Stimulated activated naive CD8-positive, alpha-beta T cell treated with anti-CD3 and anti-CD28 coated beads, Interleukin-15, amount 100 ng/mL, for 72 hours (primary cell): ENCODE data around the gene PIP5K1B.

Source experiments
- ATAC-seq: fragments of 150-1000 bp; cut with Tn5 transposase; 2 replicates; pipeline ENCODE4 v1.10.0; 2021; ENCODE audit warnings: mild to moderate bottlenecking, moderate library complexity
- DNase-seq, 2 donors: peaks; one replicate each; pipeline ENCODE4 v3.0.0; 2021 to 2022
- H3K27ac Mint-ChIP-seq, 2 donors: one replicate each; pipeline ENCODE4 v1.8.0; 2022; ENCODE audit warnings: mild to moderate bottlenecking in 2 of 2, mixed read lengths in 2 of 2, moderate library complexity in 2 of 2
- H3K27me3 Mint-ChIP-seq: one replicate; pipeline ENCODE4 v1.8.0; 2022; ENCODE audit warnings: mixed read lengths
- H3K4me1 Mint-ChIP-seq: one replicate; pipeline ENCODE4 v1.8.0; 2022; ENCODE audit warnings: mild to moderate bottlenecking, mixed read lengths
- H3K4me3 Mint-ChIP-seq, 2 donors: one replicate each; pipeline ENCODE4 v1.8.0; 2022; ENCODE audit warnings: mild to moderate bottlenecking in 2 of 2, mixed read lengths in 2 of 2, moderate library complexity in 1 of 2
- H3K9me3 Mint-ChIP-seq, 2 donors: one replicate each; pipeline ENCODE4 v1.8.0; 2022; ENCODE audit warnings: mixed read lengths in 2 of 2

The PIP5K1B gene

DNA sequence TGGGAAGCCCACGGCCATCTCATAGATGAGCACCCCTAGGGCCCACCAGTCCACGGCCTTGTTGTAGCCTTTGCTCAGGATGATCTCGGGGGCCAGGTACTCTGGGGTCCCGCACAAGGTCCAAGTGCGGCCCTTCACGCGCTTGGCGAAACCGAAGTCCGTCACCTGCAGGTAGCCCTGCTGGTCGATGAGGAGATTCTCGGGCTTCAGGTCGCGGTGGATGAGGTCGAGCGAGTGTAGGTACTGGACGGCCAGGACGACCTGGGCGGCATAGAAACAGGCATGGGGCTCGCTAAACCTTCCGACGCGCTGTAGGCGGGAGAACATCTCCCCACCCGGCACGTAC is 308.3 kb downstream of the PIP5K1B start:
- no peak for DNase-seq
- Mint-ChIP-seq H3K27ac (no peak overlapping the region), H3K4me3 (no peak overlapping the region), H3K27me3 (peaks cover 36% of the 10 kb centered on the region), H3K9me3 (no peaks in the 10 kb centered on the region), H3K4me1 (peaks cover 8% of the 10 kb centered on the region)
- ATAC-seq: no peak

DNA sequence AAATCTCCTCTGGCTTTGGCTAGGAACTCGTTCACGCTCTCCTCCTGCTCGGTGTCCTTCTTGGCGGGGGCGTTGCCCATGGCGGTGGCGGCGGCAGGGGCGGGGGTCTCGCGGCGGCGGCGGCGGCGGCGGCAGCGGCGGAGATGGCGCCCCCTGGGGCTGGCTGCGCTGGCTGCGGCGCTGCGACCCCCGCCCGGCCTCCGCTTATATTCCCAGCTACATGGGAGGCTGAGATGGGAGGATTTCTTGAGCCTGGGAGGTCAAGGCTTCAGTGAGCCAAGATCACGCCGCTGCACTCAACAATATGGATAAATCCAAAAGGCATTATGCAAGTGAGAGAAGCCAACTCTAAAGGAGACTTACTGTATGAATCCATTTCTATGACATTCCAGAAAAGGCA is 309.0 kb downstream of the PIP5K1B start, which contains the start of gene PRKACG:
PRKACG (minus strand) TSS at position 101 of the 400 bp plus-strand sequence; CDS start at position 80, 21 bp downstream.
- no peaks in the 10 kb centered on the region for H3K9me3 Mint-ChIP-seq
- peaks cover 8% of the 10 kb centered on the region for H3K4me1 Mint-ChIP-seq
- DNase-seq: no peak
- no peak within 1 kb of the TSS for H3K27ac Mint-ChIP-seq
- H3K27me3 Mint-ChIP-seq: peaks cover 36% of the 10 kb centered on the region
- ATAC-seq: no peak
- no peak within 1 kb of the TSS for H3K4me3 Mint-ChIP-seq

GRCh38 chr9:69016191-69017096 is 311.4 kb downstream of the PIP5K1B start:
- ATAC-seq (no peak), DNase-seq (no peak)
- no peaks in the 10 kb centered on the region for H3K9me3 Mint-ChIP-seq
- H3K27me3 Mint-ChIP-seq: peaks cover 30% of the 10 kb centered on the region
- H3K4me3 Mint-ChIP-seq: no peak overlapping the region
- peaks cover 15% of the 10 kb centered on the region for H3K4me1 Mint-ChIP-seq
- H3K27ac Mint-ChIP-seq: no peak overlapping the region

GRCh38 chr9:69018737-69019136 is 313.7 kb downstream of the PIP5K1B start:
- ATAC-seq: no peak
- H3K27me3 Mint-ChIP-seq: peaks cover 7% of the 10 kb centered on the region

GRCh38 chr9:69019808-69020207 is 314.8 kb downstream of the PIP5K1B start:
- H3K27ac Mint-ChIP-seq: no peak overlapping the region
- ATAC-seq: no peak
- H3K27me3 Mint-ChIP-seq: no peaks in the 10 kb centered on the region
- H3K9me3 Mint-ChIP-seq: no peaks in the 10 kb centered on the region
- no peak for DNase-seq
- H3K4me3 Mint-ChIP-seq: no peak overlapping the region
- H3K4me1 Mint-ChIP-seq: peaks cover 7% of the 10 kb centered on the region

More at GRCh38 chr9:69018737-69019136, 313.7 kb downstream of the PIP5K1B start:
- no peak for DNase-seq
- no peak overlapping the region for H3K4me3 Mint-ChIP-seq
- no peak overlapping the region for H3K27ac Mint-ChIP-seq
- peaks cover 7% of the 10 kb centered on the region for H3K4me1 Mint-ChIP-seq
- no peaks in the 10 kb centered on the region for H3K9me3 Mint-ChIP-seq

GRCh38 chr9:69020301-69021145 is 315.5 kb downstream of the PIP5K1B start:
- ATAC-seq (peak; percentile 31), DNase-seq (no peak)
- peaks cover 7% of the 10 kb centered on the region for H3K4me1 Mint-ChIP-seq
- no peaks in the 10 kb centered on the region for H3K27me3 Mint-ChIP-seq
- H3K9me3 Mint-ChIP-seq: no peaks in the 10 kb centered on the region
- no peak overlapping the region for H3K4me3 Mint-ChIP-seq
- no peak overlapping the region for H3K27ac Mint-ChIP-seq

DNA sequence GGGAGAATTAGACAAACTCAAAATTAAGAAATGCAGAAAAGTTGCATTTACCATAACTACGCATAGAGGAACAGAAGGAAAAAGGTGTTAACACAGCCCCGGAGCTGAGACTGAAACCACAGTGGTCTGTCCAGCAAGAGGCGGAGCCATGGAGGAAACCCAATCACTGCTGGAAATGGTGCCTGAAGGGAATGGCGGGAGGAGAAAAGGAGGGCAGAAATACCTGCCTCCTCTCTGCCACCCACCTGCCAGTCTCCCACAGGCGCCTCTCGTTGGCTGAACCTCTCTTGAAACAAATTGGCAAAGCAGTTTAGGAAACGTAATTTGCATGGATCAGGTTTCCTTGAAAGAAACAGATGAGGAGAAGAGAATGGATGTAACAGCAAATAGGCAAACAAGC is 318.6 kb downstream of the PIP5K1B start:
- Mint-ChIP-seq H3K4me1 (peaks cover 19% of the 10 kb centered on the region), H3K27ac (peak overlapping the region in 1 of 2 donors; percentile 35), H3K27me3 (no peaks in the 10 kb centered on the region), H3K4me3 (no peak overlapping the region), H3K9me3 (no peaks in the 10 kb centered on the region)
- ATAC-seq (no peak), DNase-seq (no peak)

DNA sequence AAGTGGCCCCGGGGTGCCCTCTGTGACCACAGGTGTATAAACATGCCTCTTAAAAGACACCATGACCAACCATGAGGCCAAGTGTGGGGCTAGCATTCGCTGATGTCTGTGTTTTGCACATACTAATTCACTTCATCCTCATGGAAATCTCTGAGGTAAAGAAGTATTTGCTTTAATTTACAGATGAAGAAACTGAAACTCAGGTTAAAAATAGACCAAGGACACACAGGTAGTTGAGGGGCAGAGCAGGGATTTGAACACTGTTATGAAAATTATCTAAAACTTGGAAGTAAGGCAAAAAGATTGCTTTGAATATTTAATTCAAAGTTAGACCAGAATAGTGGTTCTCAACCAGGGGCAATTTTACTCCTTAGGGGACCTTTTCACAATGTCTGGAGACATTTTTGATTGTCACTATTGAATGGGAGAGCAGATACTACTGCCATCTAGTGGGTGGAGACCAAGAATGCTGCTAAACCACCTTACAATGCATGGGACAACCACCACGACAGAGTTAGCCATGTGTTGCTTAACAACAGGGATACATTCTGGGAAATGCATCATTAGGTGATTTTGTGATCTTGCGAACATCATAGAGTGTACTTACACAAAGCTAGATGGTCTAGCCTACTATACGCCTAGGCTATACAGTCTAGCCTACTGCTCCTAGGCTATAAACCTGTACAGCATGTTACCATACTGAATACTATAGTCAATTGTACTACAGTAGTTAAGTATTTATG is 322.5 kb downstream of the PIP5K1B start:
- Mint-ChIP-seq H3K4me3 (peak overlapping the region in 1 of 2 donors; percentile 43), H3K4me1 (peaks cover 39% of the 10 kb centered on the region), H3K27me3 (no peaks in the 10 kb centered on the region), H3K9me3 (peaks cover 6 to 7% of the 10 kb centered on the region in 2 donors), H3K27ac (no peak overlapping the region)
- ATAC-seq (peak; percentile 78), DNase-seq (peak; percentile 34 to 38)

- ATAC-seq: peak; percentile 73
- H3K9me3 Mint-ChIP-seq: peaks cover 6 to 7% of the 10 kb centered on the region in 2 donors
These were observed 323.7 kb downstream of the PIP5K1B start for GRCh38 chr9:69028754-69029153.

DNA sequence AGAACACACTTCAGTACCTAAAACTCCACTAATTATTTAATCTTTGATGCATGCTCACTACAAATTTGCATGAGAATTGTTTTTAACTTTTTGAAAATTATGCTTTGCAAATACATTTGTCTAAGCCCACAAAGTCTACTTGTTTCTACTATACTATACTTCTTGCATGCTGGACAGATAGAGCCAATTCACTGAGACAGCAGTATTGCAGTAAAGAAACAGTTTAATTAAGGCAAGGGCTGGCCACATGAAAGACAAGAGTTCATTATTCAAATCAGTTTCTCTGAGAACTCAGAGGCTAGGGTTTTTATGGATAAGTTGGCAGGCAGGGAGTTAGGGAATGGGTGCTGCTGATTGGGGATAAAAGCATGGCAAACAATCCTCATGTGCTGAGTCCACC is 324.5 kb downstream of the PIP5K1B start:
- peak overlapping the region in 1 of 2 donors; percentile 4 for H3K4me3 Mint-ChIP-seq
- H3K4me1 Mint-ChIP-seq: peaks cover 39% of the 10 kb centered on the region
- no peak overlapping the region for H3K27ac Mint-ChIP-seq
- ATAC-seq: no peak
- no peaks in the 10 kb centered on the region for H3K27me3 Mint-ChIP-seq
- no peak for DNase-seq
- H3K9me3 Mint-ChIP-seq: peaks cover 6 to 7% of the 10 kb centered on the region in 2 donors

More at GRCh38 chr9:69028754-69029153, 323.7 kb downstream of the PIP5K1B start:
- DNase-seq: peak; percentile 26 to 49
- no peaks in the 10 kb centered on the region for H3K27me3 Mint-ChIP-seq
- peak overlapping the region in 1 of 2 donors; percentile 16 for H3K4me3 Mint-ChIP-seq
- peaks cover 39% of the 10 kb centered on the region for H3K4me1 Mint-ChIP-seq
- H3K27ac Mint-ChIP-seq: no peak overlapping the region

- peaks cover 39% of the 10 kb centered on the region for H3K4me1 Mint-ChIP-seq
- H3K27me3 Mint-ChIP-seq: no peaks in the 10 kb centered on the region
- DNase-seq (no peak), ATAC-seq (no peak)
- no peak overlapping the region for H3K4me3 Mint-ChIP-seq
- no peak overlapping the region for H3K27ac Mint-ChIP-seq
- H3K9me3 Mint-ChIP-seq: peaks cover 6 to 7% of the 10 kb centered on the region in 2 donors
These were observed 326.0 kb downstream of the PIP5K1B start for GRCh38 chr9:69030851-69031645.

GRCh38 chr9:69034071-69034470 is 329.0 kb downstream of the PIP5K1B start:
- Mint-ChIP-seq H3K9me3 (peaks cover 6 to 7% of the 10 kb centered on the region in 2 donors), H3K4me1 (peaks cover 32% of the 10 kb centered on the region), H3K4me3 (no peak overlapping the region), H3K27ac (no peak overlapping the region), H3K27me3 (no peaks in the 10 kb centered on the region)
- ATAC-seq (no peak), DNase-seq (no peak)

DNA sequence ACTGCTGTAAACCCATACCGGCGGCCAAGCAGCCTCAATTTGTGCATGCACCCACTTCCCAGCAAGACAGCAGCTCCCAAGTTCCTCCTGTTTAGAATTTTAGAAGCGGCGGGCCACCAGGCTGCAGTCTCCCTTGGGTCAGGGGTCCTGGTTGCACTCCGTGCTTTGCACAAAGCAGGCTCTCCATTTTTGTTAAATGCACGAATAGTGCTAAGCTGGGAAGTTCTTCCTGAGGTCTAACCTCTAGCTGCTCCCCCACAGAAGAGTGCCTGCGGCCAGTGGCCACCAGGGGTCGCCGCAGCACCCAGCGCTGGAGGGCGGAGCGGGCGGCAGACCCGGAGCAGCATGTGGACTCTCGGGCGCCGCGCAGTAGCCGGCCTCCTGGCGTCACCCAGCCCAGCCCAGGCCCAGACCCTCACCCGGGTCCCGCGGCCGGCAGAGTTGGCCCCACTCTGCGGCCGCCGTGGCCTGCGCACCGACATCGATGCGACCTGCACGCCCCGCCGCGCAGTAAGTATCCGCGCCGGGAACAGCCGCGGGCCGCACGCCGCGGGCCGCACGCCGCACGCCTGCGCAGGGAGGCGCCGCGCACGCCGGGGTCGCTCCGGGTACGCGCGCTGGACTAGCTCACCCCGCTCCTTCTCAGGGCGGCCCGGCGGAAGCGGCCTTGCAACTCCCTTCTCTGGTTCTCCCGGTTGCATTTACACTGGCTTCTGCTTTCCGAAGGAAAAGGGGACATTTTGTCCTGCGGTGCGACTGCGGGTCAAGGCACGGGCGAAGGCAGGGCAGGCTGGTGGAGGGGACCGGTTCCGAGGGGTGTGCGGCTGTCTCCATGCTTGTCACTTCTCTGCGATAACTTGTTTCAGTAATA is 330.6 kb downstream of the PIP5K1B start, which contains the start of gene FXN:
FXN (plus strand) TSS at position 315 of the 871 bp plus-strand sequence; CDS start at position 346, 31 bp downstream.
- peak within 1 kb of the TSS; percentile 96 to 97 for H3K4me3 Mint-ChIP-seq

More for the DNA sequence above, 330.6 kb downstream of the PIP5K1B start, which contains the start of gene FXN:
- peaks cover 16% of the 10 kb centered on the region for H3K4me1 Mint-ChIP-seq
- ATAC-seq (peak; percentile 95), DNase-seq (peak; percentile 86 to 87)
- no peaks in the 10 kb centered on the region for H3K27me3 Mint-ChIP-seq
- H3K9me3 Mint-ChIP-seq: no peaks in the 10 kb centered on the region
- peak within 1 kb of the TSS; percentile 91 to 96 for H3K27ac Mint-ChIP-seq
